Measurements from ENCODE around the gene ZNF182.
"Not testable (repeated sequence)": the region's sequence is repeated elsewhere in the genome, so short reads cannot be mapped to it uniquely, and the experiment has no call there.

Gene ZNF182

GRCh38 chrX:48001260-48001659 lies 2.5 kb downstream of the ZNF182 start:
- no peak for DNase-seq (ENCODE audit: low read depth in 2 of 2)

- no peak for DNase-seq (ENCODE audit: low read depth in 2 of 2)
These were observed 11.1 kb downstream of the ZNF182 start for GRCh38 chrX:47992669-47993068.

GRCh38 chrX:47992095-47992380 lies 11.8 kb downstream of the ZNF182 start:
- no peak for DNase-seq (ENCODE audit: low read depth in 2 of 2)

- DNase-seq (ENCODE audit: low read depth in 2 of 2), result no peak
These were observed 12.3 kb downstream of the ZNF182 start for GRCh38 chrX:47991263-47992094.

- no peak for DNase-seq (ENCODE audit: low read depth in 2 of 2)
These were observed 27.3 kb downstream of the ZNF182 start for GRCh38 chrX:47976254-47977151.

- no peak for DNase-seq (ENCODE audit: low read depth in 2 of 2)
These were observed 30.6 kb downstream of the ZNF182 start for GRCh38 chrX:47973235-47973634.

- not testable (repeated sequence) for DNase-seq (ENCODE audit: low read depth in 2 of 2)
These were observed 38.3 kb downstream of the ZNF182 start for GRCh38 chrX:47965526-47965925.

GRCh38 chrX:47961830-47962229 lies 42.0 kb downstream of the ZNF182 start:
- DNase-seq (ENCODE audit: low read depth in 2 of 2), result not testable (repeated sequence)

- DNase-seq (ENCODE audit: low read depth in 2 of 2), result no peak
These were observed 43.4 kb downstream of the ZNF182 start for GRCh38 chrX:47960406-47960805.

- no peak for DNase-seq (ENCODE audit: low read depth in 2 of 2)
These were observed 44.9 kb downstream of the ZNF182 start for GRCh38 chrX:47958761-47959342.

GRCh38 chrX:47958206-47958605 lies 45.6 kb downstream of the ZNF182 start:
- DNase-seq (ENCODE audit: low read depth in 2 of 2), result not testable (repeated sequence)

GRCh38 chrX:47956016-47956415 lies 47.8 kb downstream of the ZNF182 start:
- DNase-seq (ENCODE audit: low read depth in 2 of 2), result no peak

- not testable (repeated sequence) for DNase-seq (ENCODE audit: low read depth in 2 of 2)
These were observed 48.5 kb downstream of the ZNF182 start for GRCh38 chrX:47955295-47955694.

GRCh38 chrX:47941423-47941822 lies 62.4 kb downstream of the ZNF182 start:
- no peak for DNase-seq (ENCODE audit: low read depth in 2 of 2)

- no peak for DNase-seq (ENCODE audit: low read depth in 2 of 2)
These were observed 63.3 kb downstream of the ZNF182 start for GRCh38 chrX:47940448-47940847.

- no peak for DNase-seq (ENCODE audit: low read depth in 2 of 2)
These were observed 66.9 kb downstream of the ZNF182 start for GRCh38 chrX:47936940-47937317.

- DNase-seq (ENCODE audit: low read depth in 2 of 2), result no peak
These were observed 67.4 kb downstream of the ZNF182 start for GRCh38 chrX:47936224-47936939.

GRCh38 chrX:47933946-47934345 lies 69.8 kb downstream of the ZNF182 start:
- no peak for DNase-seq (ENCODE audit: low read depth in 2 of 2)

GRCh38 chrX:47931970-47932369 lies 71.8 kb downstream of the ZNF182 start:
- DNase-seq (ENCODE audit: low read depth in 2 of 2), result not testable (repeated sequence)

- DNase-seq (ENCODE audit: low read depth in 2 of 2), result no peak
These were observed 76.6 kb downstream of the ZNF182 start for GRCh38 chrX:47927212-47927611.

Measured in stimulated activated CD8-positive, alpha-beta memory T cell treated with anti-CD3 and anti-CD28 coated beads, Interleukin-2, amount 100 ng/mL, for 48 hours (primary cell).